ENCODE data around the gene AMT. TPM values are rescaled to one million over a fixed set of nuclear protein-coding genes. Genes with fewer than 3 reads are reported as not detected.
A peak's percentile ranks its signal among the peaks of the same experiment; 100 is the strongest.

AMT gene
- total RNA-seq, 1 experiment from 2014 or later = 66.6 TPM

DNA sequence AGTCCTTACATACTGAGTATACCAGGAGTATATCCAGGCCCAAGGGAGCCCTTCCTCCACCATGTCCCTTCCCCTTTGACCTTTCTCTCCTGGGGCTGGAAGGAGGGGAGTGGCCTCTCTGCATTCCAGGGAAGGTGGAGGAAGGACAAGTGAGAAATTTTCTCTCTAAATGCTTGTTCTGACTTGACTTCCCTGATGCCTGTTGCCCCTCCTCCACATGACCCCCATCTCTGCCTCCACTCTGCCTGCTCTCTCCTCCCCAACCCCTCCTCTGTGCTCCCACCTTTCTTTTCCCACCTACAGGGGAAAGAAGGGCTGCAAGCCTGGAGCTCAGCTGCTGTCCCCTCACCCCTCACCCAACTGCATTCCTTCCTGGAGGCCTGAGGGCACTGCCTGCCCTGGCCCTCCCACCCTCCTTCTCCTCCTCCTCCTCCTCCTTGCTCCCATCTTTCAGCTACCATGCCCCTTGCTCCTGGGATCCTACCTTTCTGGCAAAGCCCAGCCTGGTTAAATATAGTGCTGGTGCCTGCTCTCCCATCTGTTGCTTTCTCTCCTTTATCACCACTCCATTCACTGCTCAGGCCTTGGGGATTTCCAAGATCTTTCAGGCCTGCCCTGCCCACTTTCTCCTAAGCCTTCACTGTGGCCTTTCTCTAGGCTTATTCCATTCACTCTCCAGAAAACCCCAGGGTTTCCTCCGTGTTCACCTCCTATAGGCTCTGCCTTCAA lies 39.3 kb upstream of the AMT start:
- Mint-ChIP-seq H3K4me3 (peak overlapping the region; percentile 26), H3K36me3 (no peaks in the 10 kb centered on the region), H3K4me1 (peaks cover 47% of the 10 kb centered on the region), H3K27me3 (ENCODE audit: low read depth) (no peaks in the 10 kb centered on the region; the same call in 1 of the 2 replicates), H3K9me3 (no peaks in the 10 kb centered on the region), H3K27ac (peak overlapping the region; percentile 99)
- POLR2A ChIA-PET = interaction anchor here (0.6 to 6.7 kb wide), 4 partner anchors 9 to 845 kb away, joined by 5 to 125 read pairs (median 6); partner anchors contain the start of gene DAG1
- peak; percentile 67 for DNase-seq (ENCODE audit: low spot score)
- CTCF ChIA-PET = interaction anchor here (0.6 to 4.1 kb wide), 9 partner anchors 8 to 378 kb away, joined by 3 to 33 read pairs (median 3); partner anchors contain the start of genes DAG1, KLHDC8B and QRICH1
- ATAC-seq = peak; percentile 79
- TF ChIP-seq ZNF671 (CRISPR knock-in tag; IDR thresholded peaks at IDR 0.05) (no peak), NR1H2 (CRISPR knock-in tag; IDR thresholded peaks at IDR 0.05) (no peak), ZNF423 (CRISPR knock-in tag; IDR thresholded peaks at IDR 0.05) (no peak), ZNF416 (CRISPR knock-in tag; IDR thresholded peaks at IDR 0.05) (no peak), TEAD4 (CRISPR knock-in tag; IDR thresholded peaks at IDR 0.05) (peak; percentile 49; the same call in 1 of the 2 replicates), MXD4 (CRISPR knock-in tag; IDR thresholded peaks at IDR 0.05; ENCODE audit: borderline replicate concordance) (no peak), MYBL2 (CRISPR knock-in tag; IDR thresholded peaks at IDR 0.05) (no peak), PRRX2 (CRISPR knock-in tag; IDR thresholded peaks at IDR 0.05) (no peak), JUN (CRISPR knock-in tag; IDR thresholded peaks at IDR 0.05) (no peak), CREM (CRISPR knock-in tag; IDR thresholded peaks at IDR 0.05) (no peak), SOX15 (CRISPR knock-in tag; IDR thresholded peaks at IDR 0.05) (no peak), JAZF1 (CRISPR knock-in tag; IDR thresholded peaks at IDR 0.05) (no peak), FOXK1 (CRISPR knock-in tag; IDR thresholded peaks at IDR 0.05) (no peak), TEAD1 (CRISPR knock-in tag; IDR thresholded peaks at IDR 0.05) (peak; percentile 87; the same call in 1 of the 2 replicates), FOXP1 (CRISPR knock-in tag; IDR thresholded peaks at IDR 0.05; ENCODE audit: borderline replicate concordance) (no peak; the same call in 1 of the 2 replicates), ZNF263 (CRISPR knock-in tag; IDR thresholded peaks at IDR 0.05; ENCODE audit: low read depth) (peak; percentile 66; the same call in 1 of the 2 replicates), OVOL2 (CRISPR knock-in tag; IDR thresholded peaks at IDR 0.05; ENCODE audit: borderline replicate concordance) (no peak)
- TF ChIP-seq, protein P1, sequence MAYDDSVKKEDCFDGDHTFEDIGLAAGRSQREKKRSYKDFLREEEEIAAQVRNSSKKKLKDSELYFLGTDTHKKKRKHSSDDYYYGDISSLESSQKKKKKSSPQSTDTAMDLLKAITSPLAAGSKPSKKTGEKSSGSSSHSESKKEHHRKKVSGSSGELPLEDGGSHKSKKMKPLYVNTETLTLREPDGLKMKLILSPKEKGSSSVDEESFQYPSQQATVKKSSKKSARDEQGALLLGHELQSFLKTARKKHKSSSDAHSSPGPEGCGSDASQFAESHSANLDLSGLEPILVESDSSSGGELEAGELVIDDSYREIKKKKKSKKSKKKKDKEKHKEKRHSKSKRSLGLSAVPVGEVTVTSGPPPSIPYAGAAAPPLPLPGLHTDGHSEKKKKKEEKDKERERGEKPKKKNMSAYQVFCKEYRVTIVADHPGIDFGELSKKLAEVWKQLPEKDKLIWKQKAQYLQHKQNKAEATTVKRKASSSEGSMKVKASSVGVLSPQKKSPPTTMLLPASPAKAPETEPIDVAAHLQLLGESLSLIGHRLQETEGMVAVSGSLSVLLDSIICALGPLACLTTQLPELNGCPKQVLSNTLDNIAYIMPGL (CRISPR knock-in tag; IDR thresholded peaks at IDR 0.05) = no peak
- TF ChIP-seq, protein P2, sequence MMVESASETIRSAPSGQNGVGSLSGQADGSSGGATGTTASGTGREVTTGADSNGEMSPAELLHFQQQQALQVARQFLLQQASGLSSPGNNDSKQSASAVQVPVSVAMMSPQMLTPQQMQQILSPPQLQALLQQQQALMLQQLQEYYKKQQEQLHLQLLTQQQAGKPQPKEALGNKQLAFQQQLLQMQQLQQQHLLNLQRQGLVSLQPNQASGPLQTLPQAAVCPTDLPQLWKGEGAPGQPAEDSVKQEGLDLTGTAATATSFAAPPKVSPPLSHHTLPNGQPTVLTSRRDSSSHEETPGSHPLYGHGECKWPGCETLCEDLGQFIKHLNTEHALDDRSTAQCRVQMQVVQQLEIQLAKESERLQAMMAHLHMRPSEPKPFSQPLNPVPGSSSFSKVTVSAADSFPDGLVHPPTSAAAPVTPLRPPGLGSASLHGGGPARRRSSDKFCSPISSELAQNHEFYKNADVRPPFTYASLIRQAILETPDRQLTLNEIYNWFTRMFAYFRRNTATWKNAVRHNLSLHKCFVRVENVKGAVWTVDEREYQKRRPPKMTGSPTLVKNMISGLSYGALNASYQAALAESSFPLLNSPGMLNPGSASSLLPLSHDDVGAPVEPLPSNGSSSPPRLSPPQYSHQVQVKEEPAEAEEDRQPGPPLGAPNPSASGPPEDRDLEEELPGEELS (CRISPR knock-in tag; IDR thresholded peaks at IDR 0.05) = no peak
- TF ChIP-seq, protein P3, sequence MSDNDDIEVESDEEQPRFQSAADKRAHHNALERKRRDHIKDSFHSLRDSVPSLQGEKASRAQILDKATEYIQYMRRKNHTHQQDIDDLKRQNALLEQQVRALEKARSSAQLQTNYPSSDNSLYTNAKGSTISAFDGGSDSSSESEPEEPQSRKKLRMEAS (CRISPR knock-in tag; IDR thresholded peaks at IDR 0.05) = peak; percentile 56; the same call in 1 of the 2 replicates
- TF ChIP-seq, protein P4, sequence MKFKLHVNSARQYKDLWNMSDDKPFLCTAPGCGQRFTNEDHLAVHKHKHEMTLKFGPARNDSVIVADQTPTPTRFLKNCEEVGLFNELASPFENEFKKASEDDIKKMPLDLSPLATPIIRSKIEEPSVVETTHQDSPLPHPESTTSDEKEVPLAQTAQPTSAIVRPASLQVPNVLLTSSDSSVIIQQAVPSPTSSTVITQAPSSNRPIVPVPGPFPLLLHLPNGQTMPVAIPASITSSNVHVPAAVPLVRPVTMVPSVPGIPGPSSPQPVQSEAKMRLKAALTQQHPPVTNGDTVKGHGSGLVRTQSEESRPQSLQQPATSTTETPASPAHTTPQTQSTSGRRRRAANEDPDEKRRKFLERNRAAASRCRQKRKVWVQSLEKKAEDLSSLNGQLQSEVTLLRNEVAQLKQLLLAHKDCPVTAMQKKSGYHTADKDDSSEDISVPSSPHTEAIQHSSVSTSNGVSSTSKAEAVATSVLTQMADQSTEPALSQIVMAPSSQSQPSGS (CRISPR knock-in tag; IDR thresholded peaks at IDR 0.05; ENCODE audit: borderline replicate concordance, low read depth) = no peak
- TF ChIP-seq, protein P5, sequence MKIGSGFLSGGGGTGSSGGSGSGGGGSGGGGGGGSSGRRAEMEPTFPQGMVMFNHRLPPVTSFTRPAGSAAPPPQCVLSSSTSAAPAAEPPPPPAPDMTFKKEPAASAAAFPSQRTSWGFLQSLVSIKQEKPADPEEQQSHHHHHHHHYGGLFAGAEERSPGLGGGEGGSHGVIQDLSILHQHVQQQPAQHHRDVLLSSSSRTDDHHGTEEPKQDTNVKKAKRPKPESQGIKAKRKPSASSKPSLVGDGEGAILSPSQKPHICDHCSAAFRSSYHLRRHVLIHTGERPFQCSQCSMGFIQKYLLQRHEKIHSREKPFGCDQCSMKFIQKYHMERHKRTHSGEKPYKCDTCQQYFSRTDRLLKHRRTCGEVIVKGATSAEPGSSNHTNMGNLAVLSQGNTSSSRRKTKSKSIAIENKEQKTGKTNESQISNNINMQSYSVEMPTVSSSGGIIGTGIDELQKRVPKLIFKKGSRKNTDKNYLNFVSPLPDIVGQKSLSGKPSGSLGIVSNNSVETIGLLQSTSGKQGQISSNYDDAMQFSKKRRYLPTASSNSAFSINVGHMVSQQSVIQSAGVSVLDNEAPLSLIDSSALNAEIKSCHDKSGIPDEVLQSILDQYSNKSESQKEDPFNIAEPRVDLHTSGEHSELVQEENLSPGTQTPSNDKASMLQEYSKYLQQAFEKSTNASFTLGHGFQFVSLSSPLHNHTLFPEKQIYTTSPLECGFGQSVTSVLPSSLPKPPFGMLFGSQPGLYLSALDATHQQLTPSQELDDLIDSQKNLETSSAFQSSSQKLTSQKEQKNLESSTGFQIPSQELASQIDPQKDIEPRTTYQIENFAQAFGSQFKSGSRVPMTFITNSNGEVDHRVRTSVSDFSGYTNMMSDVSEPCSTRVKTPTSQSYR (CRISPR knock-in tag; IDR thresholded peaks at IDR 0.05) = peak; percentile 74; the same call in 1 of the 2 replicates
- TF ChIP-seq, protein P6, sequence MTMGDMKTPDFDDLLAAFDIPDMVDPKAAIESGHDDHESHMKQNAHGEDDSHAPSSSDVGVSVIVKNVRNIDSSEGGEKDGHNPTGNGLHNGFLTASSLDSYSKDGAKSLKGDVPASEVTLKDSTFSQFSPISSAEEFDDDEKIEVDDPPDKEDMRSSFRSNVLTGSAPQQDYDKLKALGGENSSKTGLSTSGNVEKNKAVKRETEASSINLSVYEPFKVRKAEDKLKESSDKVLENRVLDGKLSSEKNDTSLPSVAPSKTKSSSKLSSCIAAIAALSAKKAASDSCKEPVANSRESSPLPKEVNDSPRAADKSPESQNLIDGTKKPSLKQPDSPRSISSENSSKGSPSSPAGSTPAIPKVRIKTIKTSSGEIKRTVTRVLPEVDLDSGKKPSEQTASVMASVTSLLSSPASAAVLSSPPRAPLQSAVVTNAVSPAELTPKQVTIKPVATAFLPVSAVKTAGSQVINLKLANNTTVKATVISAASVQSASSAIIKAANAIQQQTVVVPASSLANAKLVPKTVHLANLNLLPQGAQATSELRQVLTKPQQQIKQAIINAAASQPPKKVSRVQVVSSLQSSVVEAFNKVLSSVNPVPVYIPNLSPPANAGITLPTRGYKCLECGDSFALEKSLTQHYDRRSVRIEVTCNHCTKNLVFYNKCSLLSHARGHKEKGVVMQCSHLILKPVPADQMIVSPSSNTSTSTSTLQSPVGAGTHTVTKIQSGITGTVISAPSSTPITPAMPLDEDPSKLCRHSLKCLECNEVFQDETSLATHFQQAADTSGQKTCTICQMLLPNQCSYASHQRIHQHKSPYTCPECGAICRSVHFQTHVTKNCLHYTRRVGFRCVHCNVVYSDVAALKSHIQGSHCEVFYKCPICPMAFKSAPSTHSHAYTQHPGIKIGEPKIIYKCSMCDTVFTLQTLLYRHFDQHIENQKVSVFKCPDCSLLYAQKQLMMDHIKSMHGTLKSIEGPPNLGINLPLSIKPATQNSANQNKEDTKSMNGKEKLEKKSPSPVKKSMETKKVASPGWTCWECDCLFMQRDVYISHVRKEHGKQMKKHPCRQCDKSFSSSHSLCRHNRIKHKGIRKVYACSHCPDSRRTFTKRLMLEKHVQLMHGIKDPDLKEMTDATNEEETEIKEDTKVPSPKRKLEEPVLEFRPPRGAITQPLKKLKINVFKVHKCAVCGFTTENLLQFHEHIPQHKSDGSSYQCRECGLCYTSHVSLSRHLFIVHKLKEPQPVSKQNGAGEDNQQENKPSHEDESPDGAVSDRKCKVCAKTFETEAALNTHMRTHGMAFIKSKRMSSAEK (CRISPR knock-in tag; IDR thresholded peaks at IDR 0.05; ENCODE audit: borderline replicate concordance) = no peak
- TF ChIP-seq, protein P7, sequence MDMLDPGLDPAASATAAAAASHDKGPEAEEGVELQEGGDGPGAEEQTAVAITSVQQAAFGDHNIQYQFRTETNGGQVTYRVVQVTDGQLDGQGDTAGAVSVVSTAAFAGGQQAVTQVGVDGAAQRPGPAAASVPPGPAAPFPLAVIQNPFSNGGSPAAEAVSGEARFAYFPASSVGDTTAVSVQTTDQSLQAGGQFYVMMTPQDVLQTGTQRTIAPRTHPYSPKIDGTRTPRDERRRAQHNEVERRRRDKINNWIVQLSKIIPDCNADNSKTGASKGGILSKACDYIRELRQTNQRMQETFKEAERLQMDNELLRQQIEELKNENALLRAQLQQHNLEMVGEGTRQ (CRISPR knock-in tag; IDR thresholded peaks at IDR 0.05) = no peak
